Epithelial cell of proximal tubule (primary cell): ENCODE measurements around the gene PLCB1. TPM values are rescaled to one million over a fixed set of nuclear protein-coding genes. Genes with fewer than 3 reads are reported as not detected.

Experiments
- DNase-seq: peaks from one replicate; pipeline ENCODE4 v3.0.0-alpha.2; 2011; ENCODE audit warnings: low read depth
- H3K4me3 ChIP-seq: 2 replicates; pipeline ENCODE4 v1.5.1; 2011; ENCODE audit warnings: low read depth, mild to moderate bottlenecking, low read length
- total RNA-seq: library from RNA; depleted of rRNA; stranded (reverse); fragments of >200 nt; gene quantifications from 2 replicates; pipeline ENCODE4 v1.2.3, GENCODE V29; 2015
- TF ChIP-seq, protein P1 (sequence below): conservative IDR thresholded peaks from 2 replicates; pipeline ENCODE4 v1.5.1; 2012; ENCODE audit warnings: low read depth, mild to moderate bottlenecking, low read length

Gene PLCB1
- total RNA-seq, 1 donor from 2014 or later, result 2.2 TPM

DNA sequence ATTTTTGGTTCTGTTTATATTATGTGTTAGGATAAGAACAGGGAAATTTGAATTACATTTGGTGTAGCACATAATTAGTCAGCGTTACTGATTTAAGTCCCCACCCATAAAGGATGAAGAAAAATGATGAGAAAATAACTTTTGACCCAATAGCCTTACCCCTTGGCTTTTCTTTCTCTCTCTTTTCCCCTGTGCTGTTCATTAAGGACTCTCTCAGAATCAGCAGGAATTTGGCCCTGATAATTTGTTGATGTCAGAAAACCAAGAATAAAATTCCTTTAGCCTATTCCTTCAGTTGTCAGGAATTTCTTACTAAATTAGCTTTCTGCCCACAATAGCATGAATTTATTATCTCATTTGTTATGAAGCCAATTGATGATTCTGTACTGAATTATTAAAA is 18.5 kb downstream of the PLCB1 start:
- TF ChIP-seq, protein P1, sequence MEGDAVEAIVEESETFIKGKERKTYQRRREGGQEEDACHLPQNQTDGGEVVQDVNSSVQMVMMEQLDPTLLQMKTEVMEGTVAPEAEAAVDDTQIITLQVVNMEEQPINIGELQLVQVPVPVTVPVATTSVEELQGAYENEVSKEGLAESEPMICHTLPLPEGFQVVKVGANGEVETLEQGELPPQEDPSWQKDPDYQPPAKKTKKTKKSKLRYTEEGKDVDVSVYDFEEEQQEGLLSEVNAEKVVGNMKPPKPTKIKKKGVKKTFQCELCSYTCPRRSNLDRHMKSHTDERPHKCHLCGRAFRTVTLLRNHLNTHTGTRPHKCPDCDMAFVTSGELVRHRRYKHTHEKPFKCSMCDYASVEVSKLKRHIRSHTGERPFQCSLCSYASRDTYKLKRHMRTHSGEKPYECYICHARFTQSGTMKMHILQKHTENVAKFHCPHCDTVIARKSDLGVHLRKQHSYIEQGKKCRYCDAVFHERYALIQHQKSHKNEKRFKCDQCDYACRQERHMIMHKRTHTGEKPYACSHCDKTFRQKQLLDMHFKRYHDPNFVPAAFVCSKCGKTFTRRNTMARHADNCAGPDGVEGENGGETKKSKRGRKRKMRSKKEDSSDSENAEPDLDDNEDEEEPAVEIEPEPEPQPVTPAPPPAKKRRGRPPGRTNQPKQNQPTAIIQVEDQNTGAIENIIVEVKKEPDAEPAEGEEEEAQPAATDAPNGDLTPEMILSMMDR, result no peak
- no peak for DNase-seq
- no peak overlapping the region for H3K4me3 ChIP-seq

DNA sequence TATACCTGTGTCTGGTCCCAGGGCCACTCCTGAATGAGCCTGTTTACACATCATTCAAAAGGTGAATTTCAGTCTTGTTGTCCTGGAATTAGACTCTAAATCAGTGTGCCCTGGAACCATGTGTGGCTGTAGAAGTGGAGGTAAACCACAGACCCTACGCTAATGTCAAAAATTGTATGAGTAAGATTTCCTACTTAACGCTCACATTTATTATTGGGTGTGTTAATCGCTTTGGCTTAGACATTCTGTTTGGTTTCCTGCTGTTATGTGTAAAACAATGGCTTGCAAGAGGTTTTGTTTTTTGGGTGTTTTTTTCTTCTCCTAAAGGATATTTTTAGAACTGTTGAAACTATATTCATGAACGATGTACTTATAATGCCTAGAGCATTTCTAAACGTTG is 19.3 kb downstream of the PLCB1 start:
- no peak overlapping the region for H3K4me3 ChIP-seq
- no peak for DNase-seq
- TF ChIP-seq, protein P1, result no peak

DNA sequence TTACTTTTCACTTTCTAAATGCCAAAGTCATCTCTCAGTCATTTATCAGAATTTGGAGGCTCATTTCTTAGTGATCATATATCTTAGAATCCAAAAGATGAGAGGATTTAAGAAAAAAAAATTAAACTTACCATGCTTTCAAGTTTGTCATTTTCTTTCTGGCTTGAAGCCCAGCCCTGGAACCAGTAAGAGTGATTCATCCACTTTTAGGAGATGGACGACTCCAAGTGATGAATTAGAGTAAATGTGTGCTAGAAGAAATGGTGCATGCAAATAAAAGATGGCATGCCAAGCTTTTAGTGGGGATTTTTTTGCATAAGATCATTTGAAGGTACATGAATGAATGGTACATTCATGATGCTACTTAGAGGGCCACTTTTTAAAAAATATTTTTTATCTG is 20.1 kb downstream of the PLCB1 start:
- TF ChIP-seq, protein P1, result no peak
- no peak overlapping the region for H3K4me3 ChIP-seq
- DNase-seq, result no peak

DNA sequence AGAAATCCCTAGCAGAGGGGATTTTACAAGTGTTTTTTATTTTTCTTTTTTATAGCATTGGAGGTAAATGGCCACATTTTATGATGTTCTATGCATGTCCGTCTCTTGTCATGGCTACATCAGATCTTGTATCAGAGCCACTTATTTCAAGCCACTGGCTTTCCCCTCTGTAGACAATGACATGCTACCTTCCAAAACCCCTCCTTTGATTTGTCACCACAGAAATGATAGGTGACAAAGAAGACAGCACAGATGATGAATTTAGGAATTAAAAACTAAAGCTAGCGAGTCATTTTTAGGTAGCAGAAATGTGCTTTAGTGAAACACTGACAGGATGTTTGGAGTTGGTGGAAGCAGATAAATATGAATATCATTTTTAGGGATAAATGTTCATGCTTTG is 20.8 kb downstream of the PLCB1 start:
- no peak for DNase-seq
- TF ChIP-seq, protein P1, result no peak

DNA sequence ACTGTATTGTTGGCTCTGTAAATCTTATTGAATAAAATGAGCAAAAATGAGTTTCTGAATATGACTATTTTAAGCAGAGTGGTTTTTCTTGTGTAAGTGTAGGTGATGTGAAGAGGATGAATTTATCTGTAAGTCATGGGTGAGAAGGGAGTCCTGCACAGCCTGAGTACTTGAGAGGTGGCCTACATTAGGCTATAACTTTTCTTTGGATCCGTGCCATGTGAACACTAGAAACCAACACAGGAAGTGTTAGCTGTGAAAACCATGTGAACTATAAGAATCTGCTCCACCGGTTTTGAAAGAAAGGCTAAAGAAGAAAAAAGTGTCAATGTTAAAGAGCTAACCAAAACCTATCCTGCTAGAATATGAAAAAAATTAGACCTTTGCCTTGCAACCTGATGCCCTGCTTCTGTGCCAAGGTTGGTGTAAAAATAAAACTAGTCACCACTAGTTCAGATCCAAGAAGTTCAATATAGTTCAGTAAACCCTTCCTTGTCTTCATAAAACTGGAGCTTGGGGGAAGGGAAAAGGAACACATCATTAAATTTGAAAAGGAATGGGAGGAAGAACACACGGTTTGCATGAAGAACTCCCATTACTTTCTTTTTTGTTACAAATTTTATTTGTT is 21.3 kb downstream of the PLCB1 start:
- H3K4me3 ChIP-seq, result no peak overlapping the region
- no peak for DNase-seq
- TF ChIP-seq, protein P1, result no peak

More for the DNA sequence above, 20.8 kb downstream of the PLCB1 start:
- H3K4me3 ChIP-seq, result no peak overlapping the region

DNA sequence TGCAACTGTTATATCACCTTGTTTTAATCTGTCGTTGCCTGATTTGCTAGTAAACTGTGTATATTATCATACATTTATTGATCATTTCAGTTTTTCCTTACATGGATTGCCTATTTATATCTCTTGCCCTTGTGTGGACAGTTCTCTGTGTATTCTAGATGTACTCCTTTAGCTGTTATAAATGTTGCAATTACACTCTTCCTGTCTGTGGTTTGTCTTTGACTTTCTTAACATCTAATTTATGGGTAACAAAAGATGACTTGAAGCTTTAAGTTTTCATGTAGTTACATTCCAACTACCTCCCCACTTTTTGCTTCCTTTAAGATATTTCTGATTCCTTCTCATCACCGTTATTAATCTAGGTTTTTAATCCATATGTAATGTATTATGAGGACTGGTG is 22.6 kb downstream of the PLCB1 start:
- H3K4me3 ChIP-seq, result no peak overlapping the region
- TF ChIP-seq, protein P1, result no peak
- no peak for DNase-seq

DNA sequence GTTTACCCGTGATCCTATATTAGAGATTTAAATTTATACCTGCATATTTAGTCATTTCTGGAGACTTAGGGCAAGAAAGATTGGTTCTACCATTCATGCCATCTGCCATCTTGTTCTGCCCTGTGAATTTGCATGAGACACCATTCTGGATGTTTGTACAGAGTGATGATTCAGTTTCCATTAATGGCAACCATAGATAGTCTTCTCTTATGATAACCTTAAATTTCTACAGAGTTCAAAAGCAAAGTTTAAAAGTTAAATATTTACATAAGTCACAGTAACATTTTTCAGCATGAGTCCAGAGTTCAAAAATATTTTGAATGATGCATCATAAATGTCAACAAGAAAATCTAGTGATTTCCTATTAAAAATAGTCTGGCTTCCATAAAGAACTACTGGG is 23.2 kb downstream of the PLCB1 start:
- no peak for DNase-seq
- H3K4me3 ChIP-seq, result no peak overlapping the region
- TF ChIP-seq, protein P1, result no peak
